EL (cell line): Measurements from ENCODE around the gene SLC2A8.
A peak's percentile ranks its signal among the peaks of the same experiment; 100 is the strongest.

Experiments
- DNase-seq: peaks from one replicate; pipeline ENCODE4 v3.0.0-alpha.2; 2016

The SLC2A8 gene

GRCh38 chr9:127403507-127404192 lies 6.7 kb downstream of the SLC2A8 start:
- no peak for DNase-seq

DNA sequence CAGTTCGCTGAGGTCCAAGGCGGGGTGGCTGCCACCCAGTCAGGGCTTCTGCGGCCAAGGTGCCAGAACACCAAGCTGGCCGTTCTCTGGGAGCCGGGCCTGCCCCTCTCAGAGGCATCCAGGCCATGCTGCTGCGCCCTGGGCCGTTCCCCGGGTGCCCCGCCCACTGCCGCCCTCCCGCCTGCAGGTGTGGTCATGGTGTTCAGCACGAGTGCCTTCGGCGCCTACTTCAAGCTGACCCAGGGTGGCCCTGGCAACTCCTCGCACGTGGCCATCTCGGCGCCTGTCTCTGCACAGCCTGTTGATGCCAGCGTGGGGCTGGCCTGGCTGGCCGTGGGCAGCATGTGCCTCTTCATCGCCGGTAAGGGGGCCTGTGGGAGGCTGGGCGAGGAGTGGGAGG lies 7.7 kb downstream of the SLC2A8 start:
- DNase-seq, result no peak

DNA sequence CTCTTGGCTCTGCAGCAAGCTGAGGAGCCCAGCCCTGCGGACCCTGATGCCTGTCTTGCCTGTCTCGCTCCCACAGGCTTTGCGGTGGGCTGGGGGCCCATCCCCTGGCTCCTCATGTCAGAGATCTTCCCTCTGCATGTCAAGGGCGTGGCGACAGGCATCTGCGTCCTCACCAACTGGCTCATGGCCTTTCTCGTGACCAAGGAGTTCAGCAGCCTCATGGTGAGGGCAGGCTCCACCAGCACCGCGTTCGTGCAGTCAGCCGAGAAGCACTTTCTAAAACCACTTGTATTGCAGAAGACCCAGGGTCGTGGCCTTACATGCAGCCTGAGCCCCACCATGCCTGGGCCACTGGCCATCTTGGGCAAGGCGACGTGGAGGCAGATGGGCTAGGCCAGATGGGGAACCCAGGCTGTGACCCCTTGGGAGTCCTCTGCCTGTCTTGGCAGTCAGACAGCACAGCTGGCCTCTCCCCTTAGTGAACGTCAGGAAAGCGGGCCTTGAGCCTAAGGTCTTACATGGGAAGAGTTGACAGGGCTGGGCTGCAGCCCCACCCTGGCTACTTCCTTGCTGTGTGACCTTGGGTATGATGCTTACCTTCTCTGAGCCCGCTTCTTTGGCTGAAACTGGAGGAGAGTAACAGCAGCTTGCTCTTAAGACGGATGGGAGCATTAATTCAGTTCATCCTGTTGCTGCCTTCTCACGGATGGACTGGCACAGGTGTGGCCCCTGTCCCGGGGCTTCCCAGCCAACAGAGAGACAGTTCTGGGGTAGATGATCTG lies 8.6 kb downstream of the SLC2A8 start:
- no peak for DNase-seq

GRCh38 chr9:127406799-127407491 lies 10.0 kb downstream of the SLC2A8 start:
- DNase-seq, result no peak

GRCh38 chr9:127407492-127407843 lies 10.5 kb downstream of the SLC2A8 start:
- DNase-seq, result no peak

GRCh38 chr9:127411122-127411521 lies 14.2 kb downstream of the SLC2A8 start:
- no peak for DNase-seq

- no peak for DNase-seq
Measured at GRCh38 chr9:127415141-127415540, 18.2 kb downstream of the SLC2A8 start.

DNA sequence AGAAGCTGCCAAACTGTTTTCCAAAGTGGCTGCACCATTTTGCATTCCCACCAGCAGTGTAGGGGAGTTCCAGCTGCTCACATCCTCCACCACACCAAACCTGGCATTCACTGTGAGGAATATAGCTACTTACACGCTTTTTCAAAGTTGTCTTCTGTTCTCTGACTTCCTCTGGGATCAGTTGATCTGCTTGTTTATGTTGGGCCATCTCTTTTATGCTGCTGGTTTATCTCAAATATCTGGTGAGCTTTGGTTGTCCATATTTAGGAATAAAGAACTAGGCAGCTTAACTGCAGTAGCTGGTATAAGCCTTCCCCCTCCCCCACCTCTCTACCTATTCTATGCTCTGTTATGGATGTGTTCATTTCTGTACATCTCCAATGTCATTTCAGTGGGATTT lies 18.7 kb downstream of the SLC2A8 start:
- DNase-seq, result no peak

- DNase-seq, result peak; percentile 97
Measured at GRCh38 chr9:127417131-127418036, 20.4 kb downstream of the SLC2A8 start.

DNA sequence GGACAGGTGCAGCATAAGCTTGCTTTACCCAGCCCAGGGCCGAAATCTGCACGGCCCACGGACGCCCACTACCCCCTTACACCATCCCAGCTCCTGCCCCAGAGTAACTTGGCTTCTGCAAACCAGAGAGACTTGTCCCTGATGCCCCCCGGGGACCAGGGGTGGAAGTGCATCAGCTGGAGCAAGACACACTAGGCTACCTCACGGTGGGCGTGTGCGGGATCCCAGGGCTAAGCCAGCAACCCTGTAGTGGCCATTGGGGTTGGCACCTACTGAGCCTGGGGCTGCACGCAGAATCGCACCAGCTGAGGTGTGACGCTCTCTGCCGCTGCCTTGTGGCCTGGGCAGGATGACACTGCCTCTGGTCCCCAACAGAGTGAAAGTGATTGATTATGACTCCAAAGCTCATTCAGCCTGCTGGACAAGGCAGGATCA lies 21.1 kb downstream of the SLC2A8 start:
- DNase-seq, result no peak

DNA sequence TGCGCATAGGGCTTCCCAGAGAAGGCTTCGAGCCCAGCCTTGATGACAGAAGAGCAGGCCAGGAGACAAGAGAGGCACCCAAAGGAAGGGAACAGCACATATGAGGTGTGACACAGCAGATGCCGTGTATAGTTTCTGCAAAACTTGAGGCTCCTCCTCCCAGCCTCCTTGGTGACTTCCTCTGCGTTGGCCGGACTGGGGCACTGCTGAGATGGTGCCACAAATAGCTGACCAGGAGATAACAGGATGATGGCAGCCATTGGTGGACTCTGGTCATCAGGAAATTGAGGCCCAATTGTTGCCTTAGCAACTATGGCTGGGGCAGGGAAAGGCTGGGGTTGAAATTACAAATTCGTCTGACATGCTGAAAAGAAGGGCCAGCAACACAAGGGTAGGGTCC lies 22.4 kb downstream of the SLC2A8 start:
- DNase-seq, result no peak

GRCh38 chr9:127421057-127421456 lies 24.1 kb downstream of the SLC2A8 start:
- DNase-seq, result no peak

GRCh38 chr9:127422133-127422782 lies 25.3 kb downstream of the SLC2A8 start:
- DNase-seq, result no peak

- DNase-seq, result no peak
Measured at GRCh38 chr9:127422787-127423186, 25.8 kb downstream of the SLC2A8 start.

- no peak for DNase-seq
Measured at GRCh38 chr9:127423476-127423933, 26.5 kb downstream of the SLC2A8 start.

DNA sequence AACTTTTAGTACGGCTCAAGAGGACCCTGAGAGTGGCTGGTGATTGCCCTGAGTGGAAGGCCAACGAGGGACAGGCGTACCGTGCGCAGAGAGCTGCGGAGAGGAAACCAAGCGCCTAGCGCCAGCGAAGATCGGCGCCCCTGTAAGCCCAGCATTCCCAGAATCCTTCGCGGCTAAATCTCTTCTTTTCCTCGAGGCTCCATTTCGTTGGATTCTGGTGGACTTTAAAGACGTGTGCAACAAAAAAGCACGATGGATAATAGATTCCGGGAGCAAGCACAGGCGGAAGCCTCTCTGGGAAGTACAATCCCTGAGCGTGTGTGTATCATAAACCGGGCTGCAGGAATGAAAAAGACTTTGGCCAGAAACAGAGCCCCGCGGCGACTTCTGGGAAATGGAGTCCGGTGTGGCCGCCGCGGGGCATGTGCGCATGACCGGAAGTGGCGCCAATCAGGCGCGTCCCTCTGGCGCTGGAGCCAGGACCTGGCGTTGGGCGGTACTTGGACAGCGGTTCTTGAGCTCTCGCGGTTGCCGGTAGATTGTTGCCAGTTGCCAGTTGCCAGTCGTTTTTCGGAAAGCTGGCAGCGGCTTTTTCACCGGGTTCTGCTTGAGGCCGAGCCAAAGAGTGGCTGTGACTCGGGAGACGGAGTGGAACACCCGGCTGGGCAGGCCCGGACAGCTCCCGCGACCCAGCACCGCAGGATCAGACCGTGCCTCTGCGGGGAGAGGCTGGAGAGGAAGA lies 27.1 kb downstream of the SLC2A8 start, which contains the start of gene ZNF79:
Gene ZNF79 (plus strand): TSS at position 449 of the 742 bp plus-strand sequence. CDS start 406 bp downstream, outside the sequence.
- peak; percentile 90 for DNase-seq

DNA sequence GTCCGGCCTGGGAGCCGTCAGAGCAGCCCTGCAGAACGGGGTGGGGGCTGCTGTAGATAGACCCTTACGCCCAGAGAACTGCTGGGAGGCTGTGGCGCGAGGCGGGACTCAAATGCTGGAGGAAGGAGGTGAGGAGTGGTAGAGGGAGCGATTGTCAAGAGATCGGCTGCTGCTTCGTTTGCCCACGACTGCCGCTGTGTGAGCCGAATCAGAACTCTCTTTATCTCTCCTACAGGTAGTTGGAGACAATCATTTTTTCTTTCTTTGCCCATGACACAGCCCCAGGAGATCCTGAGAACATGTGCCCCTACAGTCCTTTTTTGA lies 27.7 kb downstream of the SLC2A8 start:
- DNase-seq, result peak; percentile 17

DNA sequence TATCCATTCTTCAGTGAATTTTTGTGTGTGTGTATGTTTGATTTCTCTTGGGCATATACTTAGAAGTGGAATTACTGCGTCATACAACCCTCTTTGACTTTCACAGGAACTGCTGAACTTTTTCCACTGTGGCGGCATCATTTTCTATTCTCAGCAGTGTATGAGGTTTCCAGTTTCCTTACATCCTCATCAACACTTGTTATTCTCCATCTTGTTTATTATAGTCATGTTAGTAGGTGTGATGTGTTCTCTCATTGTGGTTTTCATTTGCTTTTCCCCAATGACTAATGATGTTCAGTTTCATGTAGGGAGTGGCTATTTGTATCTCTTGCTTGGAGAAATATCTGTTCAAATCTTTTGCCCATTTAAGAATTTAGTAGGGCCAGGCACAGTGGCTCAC lies 29.8 kb downstream of the SLC2A8 start:
- DNase-seq, result no peak

GRCh38 chr9:127428348-127428747 lies 31.4 kb downstream of the SLC2A8 start:
- no peak for DNase-seq

DNA sequence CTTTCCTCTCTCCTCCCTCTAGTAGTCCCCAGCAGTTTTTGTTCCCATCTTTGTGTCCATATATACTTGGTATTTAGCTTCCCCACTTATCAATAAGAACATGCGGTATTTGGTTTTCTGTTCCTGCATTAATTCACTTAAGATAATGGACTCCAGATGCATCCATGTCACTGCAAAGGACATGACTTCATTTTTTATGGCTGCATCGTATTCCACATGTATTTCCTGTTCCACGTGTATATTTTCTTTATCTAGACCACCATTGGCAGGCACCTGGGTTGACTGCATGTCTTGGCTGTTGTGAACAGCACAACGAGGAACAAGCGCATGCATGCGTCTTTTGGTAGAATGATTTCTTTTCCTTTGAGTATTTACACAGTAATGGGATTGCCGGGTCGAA lies 33.4 kb downstream of the SLC2A8 start:
- DNase-seq, result no peak

DNA sequence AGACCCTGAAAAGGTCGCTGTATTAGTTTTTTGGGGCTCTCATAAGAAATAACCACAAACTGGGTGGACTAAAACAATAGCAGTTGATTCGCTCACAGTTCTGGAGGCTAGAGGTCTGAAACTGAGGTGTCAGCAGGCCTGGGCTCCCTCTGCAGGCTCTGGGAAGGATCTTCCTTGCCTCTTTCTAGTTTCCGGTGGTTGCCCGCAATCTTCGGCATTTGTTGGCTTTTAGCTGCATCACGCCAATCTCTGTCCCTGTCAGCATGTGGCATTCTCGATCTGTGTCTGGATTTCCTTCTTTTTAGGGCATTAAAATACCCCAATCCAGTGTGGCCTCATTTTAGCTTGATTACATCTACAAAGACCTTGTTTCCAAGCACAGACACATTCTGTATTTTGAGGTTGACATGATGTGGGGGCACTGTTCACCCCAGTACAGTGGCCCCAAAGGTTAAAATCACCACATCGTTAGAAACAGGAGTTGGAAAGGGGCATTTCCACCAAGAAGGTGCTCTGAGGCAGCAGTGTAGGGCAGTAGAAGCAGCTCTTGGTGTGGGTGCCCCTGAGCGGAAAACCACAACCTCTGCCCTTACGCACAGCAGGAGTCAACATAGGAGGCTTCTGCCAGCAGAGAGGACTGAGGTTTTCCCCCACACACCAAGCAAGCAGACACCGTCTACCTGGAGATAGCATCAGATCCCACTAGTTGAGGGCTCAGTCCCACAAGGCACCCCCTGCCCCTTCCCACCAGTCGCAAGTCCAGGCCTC lies 40.7 kb downstream of the SLC2A8 start:
- DNase-seq, result no peak
